GM19099 (cell line): ENCODE data around the gene CEACAM16.

ENCODE experiments used
- POLR2A ChIP-seq: IDR thresholded peaks from 3 replicates; pipeline ENCODE4 v1.6.1; 2011; ENCODE audit warnings: low read depth; ENCODE audit not compliant: insufficient read length; ENCODE audit errors: extremely low read depth

CEACAM16 gene

DNA sequence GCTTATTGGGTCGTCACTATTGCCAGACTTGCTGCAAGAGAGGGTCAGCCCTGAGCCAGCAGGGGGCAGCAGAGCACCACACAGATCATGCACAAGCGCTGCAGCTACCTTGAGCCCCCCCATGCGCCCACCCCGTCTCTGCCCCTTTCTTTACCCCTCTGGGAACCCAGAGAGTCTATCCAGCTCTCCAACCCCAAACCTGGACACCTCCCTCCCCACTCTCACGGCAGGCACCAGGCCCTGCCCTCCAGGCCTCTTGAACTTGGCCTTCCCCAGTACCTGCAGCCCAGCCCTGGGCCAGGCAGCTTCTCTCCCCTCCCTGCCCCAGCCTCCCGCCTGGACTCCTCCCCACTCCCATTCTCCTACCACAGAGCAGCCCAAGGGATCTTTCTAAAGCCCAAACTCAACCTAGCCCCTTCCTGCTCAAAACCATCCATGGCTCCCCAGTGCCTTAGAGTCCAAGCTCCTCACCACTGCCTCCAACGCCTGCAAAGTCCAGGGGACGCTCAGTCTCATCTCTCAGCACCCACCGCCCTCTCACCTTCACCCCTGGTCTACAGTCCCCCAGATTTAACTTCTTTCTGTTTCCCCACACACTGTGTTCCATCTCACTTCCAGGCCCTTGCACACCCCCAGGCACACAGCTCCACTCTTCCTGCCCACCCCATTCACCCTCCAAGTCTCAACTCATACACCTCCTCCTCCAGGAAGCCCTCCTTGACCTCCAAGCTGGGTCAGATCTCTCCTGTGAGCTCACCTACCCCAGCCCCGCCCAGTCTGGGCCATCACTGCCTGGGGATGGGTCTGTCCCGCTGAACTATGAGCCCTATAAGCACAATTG, 9.4 kb upstream of the CEACAM16 start:
- no peak for TF ChIP-seq POLR2A

DNA sequence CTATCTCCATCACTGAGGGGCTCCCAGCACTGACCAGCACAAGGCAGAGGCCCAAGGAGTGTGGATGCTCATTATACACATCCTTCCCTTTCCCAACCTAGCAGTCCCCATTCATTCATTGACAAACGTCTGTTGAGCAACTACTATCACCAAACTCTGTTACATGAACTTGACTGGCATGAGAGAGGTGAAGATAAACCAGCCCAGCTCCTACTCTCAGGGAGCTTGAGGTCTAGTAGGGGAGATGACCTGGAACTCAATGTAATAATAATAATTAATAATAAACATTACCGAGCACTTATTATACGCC, 8.9 kb upstream of the CEACAM16 start:
- TF ChIP-seq POLR2A, result no peak

DNA sequence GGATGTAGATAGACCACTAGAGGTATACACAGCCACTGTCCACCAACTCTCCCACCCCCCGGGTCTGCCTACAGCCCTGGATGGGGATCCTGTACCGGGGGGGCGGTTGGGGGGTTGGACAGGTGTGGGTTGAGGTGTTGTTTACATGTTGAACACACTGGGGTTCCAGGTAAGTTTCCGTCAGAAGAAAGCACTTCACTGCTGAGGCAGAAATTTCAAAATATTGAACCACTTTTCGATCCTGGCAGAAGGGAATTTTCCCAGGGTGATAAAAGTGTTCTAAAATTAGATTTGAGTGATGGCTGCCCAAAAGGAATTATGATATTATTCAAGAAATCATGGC, 6.6 kb upstream of the CEACAM16 start:
- no peak for TF ChIP-seq POLR2A

DNA sequence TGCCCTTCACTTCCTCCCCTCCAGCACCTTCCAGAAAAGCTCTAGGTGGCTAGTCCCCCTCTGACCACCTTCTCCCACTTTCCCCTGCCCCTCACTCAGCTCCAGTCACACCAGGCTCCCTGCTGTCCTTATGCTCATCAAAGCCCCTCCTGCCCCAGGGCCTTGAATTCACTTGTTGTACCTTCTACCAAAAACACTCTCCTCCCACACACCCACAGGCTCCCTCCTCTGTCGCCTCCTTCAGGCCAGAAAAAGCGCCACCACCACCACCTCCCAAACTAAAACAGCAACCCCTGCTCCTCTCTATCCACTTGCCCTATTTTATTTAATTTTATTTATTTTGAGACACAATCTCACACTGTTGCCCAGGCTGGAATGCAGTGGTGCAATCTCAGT, 4.8 kb upstream of the CEACAM16 start:
- no peak for TF ChIP-seq POLR2A

DNA sequence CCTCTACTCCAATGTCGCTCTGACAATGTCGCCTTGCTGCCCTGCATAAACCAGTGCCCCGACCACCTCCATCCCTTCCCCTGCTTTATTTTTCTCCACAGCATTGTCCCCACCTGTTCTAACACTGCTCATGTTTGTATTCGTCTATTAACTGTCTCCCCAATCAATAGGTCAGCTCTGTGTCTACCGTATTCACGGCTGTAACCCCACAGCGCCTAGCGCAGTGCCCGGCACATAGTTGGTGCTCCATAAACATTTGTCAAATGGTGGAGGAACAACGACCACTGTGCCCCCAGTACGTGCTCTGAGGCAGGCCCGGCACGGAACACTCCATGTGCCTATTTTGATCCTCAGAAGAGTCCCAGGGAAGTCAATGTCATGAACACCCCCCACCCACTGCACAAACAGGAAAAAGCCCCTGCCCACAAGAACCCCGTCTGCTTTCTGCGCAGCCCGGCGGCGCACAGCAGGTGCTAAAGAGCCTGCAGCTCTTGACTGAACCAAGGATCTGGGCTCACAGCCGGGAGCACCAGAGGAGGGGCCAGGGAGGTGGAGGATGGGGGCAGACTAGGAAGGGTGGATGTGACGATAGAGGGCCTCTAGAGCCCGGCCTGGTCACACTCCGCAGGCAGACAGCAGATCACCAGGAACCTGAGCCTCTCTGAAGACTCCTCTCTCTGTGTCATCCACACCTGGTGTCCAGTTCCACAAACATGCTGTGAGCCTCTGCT, 1.8 kb upstream of the CEACAM16 start:
- TF ChIP-seq POLR2A, result no peak

DNA sequence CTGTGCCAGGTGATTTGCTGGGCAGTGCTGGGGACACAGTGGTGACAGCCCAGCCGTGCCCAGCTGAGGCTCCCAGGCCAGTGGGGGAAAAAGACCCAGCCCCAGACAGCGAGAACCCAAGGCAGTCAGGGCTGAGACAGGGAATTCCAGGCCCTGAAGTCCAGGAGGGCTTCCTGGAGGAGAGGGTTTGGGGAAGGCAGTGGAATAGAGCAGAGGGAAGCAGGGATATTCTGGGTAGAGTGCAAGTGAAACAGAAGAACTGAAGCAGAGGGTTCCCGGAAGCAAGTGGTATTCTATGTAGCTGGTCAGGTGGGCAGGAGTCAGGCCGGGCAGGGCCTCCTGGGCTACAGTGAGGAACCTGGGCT, 1.3 kb upstream of the CEACAM16 start:
- no peak for TF ChIP-seq POLR2A

DNA sequence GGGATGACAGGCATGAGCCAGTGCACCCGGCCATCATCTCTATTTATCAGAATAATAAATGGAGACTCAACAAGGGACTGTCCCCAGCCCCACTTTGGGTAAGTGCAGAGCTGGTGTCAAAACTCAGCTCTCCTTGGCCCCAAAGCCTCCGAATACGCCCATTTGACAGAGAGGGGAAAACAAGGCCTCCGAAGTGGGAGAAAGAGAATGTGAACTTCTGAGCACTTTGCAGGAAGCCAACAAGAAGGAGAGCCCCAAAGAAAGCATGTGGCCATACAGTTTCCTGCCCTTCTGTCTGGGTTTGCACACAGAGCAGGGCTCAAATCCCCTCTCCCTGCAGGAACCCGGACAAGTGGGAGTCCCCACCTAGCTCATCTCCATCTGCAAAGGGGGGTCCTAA, 1.6 kb downstream of the CEACAM16 start:
- TF ChIP-seq POLR2A, result no peak

DNA sequence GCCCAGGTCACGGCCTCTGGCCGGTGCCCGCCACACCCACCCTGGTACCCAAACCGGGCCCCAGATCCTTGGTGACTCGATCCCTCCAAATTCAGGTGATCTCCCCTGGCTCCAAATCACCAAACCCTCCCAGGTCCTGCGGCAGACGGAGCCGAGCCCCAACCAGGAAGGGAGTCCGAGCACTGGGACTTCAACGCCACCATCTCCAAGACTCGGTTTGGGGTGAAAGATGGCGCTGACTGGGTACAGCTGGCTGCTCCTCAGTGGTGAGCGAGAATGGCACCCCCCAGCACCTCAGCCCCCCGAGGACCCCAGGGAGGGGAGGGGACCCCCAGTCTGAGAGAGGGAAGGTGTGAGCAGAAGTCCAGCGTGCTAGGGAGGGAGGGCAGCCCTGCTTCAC, 2.3 kb downstream of the CEACAM16 start:
- TF ChIP-seq POLR2A, result no peak

DNA sequence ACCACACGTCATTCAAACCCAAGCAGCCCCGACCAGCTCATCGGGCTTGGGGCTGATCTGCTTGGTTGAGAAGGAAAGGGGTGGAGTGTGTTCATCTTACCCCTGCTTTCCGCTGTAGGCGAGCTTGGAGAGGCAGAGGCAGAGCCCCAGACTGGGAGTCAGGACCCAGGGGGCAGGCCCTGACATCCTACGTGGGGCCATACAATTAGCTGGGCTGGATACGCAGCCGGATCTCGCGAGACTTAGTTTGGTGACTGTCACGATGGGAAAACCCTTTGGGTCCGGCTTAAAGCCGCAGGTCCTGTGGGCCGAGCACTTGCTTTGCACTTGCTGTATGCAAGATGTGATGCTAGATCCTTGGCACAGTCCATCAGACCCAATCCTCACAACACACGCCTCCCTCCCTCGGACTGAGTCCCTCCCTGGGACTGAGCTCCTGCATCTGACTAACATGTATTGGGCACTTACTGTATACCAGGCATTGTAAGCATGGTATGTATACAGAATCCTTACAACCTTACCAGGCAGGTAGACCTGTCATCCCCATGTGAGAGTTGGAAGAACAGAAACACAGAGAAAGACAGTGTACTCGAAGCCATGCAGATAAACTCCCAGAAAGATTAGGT, 3.7 kb downstream of the CEACAM16 start:
- TF ChIP-seq POLR2A, result no peak

DNA sequence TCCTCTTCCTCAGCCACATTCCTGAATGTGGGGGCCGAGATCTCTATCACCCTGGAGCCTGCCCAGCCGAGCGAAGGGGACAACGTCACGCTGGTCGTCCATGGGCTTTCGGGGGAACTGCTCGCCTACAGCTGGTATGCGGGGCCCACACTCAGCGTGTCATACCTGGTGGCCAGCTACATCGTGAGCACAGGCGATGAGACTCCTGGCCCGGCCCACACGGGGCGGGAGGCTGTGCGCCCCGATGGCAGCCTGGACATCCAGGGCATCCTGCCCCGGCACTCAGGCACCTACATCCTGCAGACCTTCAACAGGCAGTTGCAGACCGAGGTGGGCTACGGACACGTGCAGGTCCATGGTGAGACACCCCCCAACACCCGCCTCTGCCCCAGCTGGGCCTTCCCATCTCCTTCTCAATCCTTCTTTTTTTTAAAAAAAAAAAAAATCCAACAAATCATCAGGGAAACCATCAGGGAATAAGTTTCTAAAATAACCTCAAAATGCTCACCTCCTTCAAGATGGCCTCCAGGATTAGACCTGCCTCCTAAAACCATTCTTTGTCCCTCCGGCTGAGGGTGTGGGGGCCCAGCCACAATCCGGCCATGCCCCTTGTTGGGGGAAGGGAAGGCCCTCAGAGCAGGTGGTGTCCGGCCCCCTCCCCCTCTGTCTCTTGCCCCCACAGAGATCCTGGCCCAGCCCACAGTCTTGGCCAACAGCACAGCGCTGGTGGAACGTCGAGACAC, 4.6 kb downstream of the CEACAM16 start:
- no peak for TF ChIP-seq POLR2A

DNA sequence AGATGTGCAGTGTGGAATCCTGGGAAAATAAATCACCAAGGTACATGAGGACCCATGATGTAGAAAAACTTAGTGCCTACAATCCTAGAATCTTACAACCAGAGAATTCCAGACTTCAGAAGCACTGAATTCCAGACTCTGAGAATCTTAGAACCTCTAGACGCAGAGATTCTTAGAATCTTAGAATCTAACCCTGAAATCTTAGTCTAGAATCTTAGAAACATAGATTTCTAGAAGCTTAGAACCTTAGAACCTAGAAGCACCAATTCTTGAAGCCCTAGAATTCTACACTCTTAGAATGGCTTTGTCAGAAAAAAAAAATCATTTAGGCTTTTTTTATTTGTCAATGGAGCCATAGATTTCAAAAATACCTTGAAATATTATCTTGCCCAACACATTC, 6.0 kb downstream of the CEACAM16 start:
- no peak for TF ChIP-seq POLR2A

DNA sequence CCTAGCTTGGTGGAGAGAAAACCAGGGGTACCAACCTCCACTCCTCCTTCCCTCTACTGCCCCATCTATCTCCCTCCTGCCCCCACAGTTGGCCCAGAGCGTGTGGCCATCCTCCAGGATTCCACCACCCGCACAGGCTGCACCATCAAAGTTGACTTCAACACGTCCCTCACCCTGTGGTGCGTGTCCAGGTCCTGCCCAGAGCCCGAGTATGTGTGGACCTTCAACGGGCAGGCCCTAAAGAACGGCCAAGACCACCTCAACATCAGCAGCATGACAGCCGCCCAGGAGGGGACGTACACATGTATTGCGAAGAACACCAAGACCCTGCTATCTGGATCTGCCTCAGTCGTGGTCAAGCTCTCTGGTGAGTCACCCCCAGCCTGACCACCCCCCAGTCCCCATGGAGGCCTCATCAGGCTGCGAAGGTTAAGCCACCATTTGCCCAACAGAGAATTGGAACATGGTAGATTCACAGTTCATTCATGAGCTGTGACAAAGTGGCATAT, 6.6 kb downstream of the CEACAM16 start:
- no peak for TF ChIP-seq POLR2A

DNA sequence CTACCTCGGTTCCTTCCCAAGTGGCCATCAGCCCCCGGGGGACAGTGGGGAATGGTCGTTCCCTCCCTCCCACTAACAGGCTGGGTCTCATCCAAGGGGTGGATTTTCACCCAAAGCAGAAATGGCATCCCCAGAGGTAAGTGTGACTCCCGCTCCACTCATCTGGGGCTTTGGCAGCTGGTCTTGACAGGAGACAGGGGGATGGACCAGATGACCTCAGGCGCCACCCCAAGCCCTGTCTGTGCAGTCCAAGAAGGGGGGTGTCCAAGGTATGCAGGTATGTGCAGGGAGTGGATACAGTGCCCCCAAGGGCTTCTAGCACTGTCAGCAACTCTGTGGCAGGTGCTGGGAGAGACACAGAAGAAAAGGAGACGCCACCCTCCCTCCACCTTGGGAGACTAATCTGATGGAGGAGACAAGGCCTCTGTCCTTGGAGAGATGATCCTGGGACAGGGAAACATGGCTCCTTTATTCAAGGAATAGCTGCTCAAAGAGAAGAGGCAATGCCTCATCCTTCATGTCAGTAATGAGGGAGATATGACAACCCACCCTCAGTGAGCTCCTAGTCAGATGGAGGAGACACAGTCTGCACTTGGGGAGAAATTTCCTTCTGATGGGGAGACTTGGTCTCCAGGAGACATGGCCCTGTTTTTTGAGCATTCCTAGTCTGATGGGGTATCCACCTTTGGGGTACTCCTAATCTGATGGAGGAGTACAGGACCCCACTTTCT, 7.7 kb downstream of the CEACAM16 start:
- TF ChIP-seq POLR2A, result no peak

DNA sequence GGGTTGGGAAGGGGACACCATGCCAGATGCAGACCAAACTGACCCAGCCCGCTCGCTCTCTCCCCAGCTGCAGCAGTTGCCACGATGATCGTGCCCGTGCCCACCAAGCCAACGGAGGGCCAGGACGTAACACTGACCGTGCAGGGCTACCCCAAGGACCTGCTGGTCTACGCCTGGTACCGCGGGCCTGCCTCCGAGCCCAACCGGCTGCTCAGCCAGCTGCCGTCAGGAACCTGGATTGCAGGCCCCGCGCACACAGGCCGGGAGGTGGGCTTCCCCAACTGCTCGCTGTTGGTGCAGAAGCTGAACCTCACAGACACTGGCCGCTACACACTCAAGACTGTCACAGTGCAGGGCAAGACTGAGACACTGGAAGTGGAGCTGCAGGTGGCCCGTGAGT, 8.8 kb downstream of the CEACAM16 start:
- no peak for TF ChIP-seq POLR2A

DNA sequence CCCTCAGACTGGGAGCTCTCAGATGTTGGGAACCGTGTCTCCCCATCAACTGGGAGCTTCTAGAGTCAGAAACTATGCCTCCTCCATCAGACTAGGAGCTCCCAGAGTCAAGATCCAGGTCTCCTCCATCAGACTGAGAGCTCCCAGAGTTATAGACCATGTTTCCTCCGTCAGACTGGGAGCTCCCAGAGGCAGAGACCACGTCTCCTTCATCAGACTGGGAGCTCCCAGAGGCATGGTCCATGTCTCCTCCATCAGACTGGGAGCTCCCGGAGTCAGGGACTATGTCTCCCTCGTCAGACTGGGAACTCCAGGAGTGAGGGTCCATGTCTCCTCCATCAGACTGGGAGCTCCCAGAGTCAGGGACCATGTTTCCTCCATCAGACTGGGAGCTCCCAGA, 10.0 kb downstream of the CEACAM16 start:
- TF ChIP-seq POLR2A, result no peak
